Stimulated activated CD8-positive, alpha-beta memory T cell treated with anti-CD3 and anti-CD28 coated beads, Interleukin-7, amount 100 ng/mL, for 24 hours (primary cell): ENCODE results near the gene ANTXR2.
"Not testable (repeated sequence)": the region's sequence is repeated elsewhere in the genome, so short reads cannot be mapped to it uniquely, and the experiment has no call there.

Experiments
- DNase-seq: peaks from one replicate; pipeline ENCODE4 v3.0.0-alpha.2; 2020; ENCODE audit warnings: low read depth

ANTXR2 gene

DNA sequence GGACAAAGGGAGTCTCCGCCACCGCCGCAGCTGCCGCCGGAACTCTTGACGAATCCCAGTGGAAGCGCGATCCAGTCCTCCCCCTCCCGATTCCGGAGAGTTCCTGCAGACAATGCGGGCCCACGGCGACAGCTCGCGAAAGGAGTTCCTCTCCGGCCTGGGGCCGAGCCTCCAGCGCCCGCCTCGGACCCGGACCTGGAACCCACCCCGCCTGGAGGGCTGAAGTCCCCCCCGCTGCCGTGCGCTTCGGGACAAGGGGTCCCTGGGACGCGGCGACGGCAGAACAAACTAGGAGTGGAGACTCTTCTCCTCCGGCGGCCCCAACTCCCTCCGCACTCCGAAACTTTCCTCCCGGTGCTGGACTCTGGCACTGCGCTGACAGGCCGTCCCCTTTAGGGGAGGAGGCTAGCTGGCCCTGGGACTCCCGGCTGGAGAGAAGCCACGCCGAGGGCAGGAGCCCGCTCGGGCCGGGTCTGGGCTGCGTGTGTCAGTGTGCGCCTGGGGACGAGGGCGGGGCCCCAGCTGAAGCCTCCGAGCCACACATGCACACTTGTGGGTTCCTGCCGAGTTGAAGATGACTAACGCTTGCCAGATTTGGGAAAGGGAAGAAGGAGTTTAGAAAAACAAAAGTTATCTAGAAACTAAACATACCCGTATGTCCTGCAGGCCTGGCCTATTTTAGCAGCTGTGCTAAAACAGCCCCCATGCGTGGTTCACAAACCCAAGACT is at the start of gene ANTXR2:
ANTXR2 (minus strand) TSS at position 486 of the 729 bp plus-strand sequence. CDS start 669 bp downstream, outside the sequence.
- DNase-seq, result peak; percentile 41

DNA sequence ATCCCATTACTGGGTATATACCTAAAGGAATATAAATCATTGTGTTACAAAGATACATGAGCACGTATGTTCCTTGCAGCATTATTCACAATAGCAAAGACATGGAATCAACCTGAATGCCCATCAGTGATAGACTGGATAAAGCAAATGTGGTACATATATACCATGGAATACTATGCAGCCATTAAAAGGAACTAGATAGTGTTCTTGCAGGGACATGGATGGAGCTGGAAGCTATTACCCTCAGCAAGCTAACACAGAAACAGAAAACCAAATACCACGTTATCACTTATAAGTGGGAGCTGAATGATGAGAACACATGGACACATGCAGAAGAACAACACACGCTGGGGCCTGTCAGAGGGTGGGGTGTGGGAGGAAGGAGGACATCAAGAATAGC is 48.8 kb upstream of the ANTXR2 start:
- DNase-seq, result not testable (repeated sequence)

DNA sequence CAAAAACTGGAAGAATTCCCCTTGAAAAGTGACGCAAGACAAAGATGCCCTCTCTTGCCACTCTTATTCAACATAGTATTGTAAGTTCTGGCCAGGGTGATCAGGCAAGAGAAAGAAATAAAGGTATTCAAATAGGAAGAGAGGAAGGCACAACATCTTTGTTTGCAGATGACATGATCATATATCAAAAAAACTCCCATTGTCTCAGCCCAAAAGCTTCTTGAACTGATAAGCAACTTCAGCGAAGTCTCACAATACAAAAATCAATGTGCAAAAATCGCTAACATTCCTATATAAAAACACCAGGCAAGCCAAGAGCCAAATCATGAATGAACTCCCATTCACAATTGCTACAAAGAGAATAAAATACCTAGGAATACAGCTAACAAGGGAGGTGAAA is 46.6 kb upstream of the ANTXR2 start:
- not testable (repeated sequence) for DNase-seq

DNA sequence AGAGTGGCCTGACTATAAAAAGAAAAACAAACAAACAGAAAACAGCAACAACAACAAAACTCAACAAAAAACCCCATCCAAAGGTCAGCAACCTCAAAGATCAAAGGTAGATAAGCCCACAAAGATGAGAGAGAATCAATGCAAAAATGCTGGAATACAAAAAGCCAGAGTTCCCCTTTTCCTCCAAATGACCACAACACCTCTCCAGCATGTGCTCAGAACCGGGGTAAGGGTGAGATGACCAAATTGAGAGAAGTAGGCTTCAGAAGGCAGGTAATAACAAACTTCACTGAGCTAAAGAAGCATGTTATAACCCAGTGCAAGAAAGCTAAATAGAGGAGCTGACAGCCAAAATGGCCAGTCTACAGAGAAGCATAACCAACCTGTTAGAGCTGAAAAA is 43.5 kb upstream of the ANTXR2 start:
- no peak for DNase-seq

DNA sequence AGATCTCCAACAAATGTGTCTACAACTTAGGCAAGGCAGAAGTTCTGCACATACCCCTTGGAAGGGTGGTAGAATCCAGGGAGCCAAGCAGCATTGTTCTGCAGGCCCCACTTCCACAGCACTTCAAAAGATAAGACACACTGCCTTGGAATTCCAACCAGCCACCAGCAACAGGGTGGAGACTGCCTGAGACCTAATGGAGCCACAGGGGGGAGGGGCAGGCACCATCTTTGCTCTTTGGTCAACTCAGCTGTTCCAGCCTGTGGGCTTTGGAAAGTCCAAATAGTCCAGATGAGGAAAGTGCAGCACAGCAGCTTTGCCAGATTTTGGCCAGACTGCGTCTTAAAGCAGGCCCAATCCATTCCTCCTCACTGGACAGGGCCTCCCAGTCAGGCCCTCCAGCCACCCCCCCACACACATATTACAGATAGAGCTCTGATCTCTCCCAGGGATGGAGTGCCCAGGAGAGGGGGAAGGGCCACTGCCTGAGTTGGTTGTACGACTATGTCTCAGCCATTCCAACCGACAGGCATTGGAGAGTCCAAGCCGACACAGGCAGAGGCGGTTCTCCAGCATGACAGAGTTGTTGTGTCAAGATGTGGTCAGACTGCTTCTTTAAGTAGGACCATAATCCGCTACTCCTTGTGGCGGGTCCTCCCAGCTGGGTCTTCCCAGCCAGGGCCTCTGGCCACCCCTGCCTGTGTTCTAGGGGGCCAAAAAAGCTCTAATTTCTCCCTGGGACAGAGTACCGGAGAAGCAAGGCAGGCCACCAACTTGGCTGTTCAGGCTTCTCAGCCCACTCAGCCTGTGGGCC is 42.5 kb upstream of the ANTXR2 start:
- DNase-seq, result no peak

DNA sequence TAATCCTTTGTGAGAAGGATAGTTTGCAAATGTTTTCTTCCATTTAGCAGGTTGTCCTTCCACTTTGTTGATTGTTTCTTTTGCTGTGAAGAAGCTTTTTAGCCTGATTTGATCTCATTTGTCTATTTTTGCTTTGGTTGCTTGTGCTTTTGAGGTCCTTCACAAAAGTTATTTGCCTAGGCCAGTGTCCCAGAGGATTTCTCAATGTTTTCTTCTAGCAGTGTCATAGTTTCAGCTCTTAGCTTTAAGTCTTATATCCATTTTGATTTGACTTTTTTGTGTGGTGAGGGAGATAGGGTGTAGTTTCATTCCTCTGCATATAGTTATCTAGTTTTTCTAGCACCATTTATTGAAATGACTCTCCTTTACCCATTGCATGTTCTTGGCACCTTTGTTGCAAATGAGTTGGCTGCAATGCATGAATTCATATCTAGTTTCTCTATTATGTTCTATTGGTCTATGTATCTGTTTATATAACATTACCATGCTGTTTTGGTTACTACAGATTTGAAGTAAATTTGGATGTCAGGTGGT is 41.8 kb upstream of the ANTXR2 start:
- DNase-seq, result no peak

DNA sequence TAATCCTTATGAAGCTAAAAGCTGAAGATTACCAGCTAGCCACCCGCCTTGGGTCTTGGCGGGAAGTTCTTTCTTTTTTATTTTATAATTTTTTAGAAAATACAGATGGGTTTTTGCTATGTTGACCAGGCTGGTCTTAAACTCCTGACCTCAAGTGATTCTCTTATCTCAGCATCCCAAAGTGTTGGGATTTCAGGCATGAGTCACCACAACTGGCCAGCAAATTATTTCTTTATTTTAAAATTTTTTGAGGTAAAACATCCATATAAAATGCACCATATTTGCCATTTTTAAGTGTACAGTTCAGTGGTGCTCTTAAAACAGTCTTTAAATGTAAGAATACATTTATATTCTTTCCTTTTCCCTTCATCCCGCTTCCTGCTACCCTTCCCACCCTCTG is 40.6 kb upstream of the ANTXR2 start:
- DNase-seq, result no peak

DNA sequence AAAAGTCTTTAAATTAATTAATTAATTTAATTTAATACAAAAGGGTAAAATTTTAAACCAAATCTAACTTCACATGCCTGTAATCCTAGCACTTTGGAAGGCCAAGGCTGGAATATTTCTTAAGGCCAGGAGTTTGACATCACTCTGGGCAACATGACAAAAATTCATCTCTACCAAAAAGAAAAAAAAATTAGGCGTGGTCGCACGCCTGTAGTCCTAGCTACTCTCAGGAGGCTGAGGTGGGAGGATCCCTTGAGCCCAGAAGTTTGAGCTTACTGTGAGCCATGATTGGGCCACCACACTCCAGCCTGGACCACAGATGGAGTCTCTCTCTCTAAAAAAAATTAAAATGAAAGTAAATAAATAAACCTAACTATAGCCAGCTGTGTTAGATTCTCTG is 39.2 kb upstream of the ANTXR2 start:
- DNase-seq, result no peak

DNA sequence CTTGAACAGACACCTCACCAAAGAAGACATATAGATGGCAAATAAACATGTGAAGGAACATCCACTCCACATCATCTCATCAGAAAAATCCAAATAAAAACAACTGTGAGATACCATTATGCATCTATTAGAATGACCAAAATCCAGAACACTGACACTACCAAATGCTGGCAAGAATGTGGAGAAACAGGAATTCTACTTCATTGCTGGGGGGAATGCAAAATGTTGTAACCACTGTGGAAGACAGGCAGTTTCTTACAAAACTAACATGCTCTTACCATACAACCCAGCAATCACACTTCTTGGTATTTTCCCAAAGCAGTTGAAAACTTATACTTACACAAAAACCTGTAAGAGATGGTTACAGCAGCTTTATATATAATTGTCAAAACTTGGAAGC is 38.2 kb upstream of the ANTXR2 start:
- DNase-seq, result no peak

DNA sequence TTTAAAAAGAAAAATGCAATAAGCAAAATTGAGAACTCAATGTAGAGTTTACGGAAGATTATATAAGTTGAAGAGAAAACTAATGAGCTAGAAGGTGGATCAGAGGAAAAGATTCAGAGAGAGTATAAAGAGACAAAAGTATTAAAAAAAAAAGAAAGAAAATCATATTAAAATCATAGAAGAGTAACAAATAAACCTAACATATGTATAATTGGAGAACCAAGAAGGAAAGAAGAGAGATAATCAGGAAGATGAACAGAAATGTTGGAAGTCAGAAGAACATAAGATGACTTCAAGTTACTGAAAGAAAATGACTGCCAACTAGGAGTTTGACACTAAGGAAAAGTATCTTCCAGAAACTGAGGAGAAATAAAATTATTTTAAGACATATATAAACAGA is 34.3 kb upstream of the ANTXR2 start:
- DNase-seq, result no peak

DNA sequence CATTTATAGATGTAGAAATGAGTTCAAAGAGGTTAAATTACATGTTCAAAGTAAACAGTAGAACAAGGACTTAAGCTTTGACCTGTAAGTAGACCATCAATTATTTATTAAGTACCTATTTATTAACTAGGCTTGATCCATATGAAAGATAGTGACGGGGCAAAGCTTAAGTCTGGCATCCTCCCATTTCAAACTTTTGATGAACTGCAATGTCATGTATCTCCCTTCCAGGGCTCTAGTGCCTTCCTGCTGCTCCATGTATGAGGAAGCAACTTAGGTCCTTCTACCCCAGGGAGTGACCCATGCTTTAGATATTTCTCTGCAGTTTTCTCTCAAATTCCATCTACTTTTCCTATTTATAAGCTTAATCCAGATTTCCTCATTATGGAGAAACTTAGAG is 31.9 kb upstream of the ANTXR2 start:
- DNase-seq, result no peak

DNA sequence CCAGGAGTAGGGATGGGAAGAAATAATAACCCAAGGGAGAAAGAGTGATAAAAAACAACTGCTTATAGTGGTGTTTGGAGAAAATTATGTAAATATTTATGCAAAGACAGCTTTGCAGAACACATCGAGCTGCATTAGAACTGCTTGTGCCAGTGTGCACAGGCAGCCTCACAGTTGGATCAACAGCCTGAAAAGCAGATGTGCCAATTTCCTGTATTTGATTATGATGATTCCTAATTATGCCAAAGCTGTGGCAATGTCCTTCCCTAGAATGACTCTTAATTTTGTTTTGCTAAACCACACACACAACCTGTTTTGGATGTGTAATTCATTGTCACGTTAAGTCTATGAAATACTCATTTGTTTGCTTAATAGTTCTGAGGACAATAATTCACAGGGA is 30.6 kb upstream of the ANTXR2 start:
- no peak for DNase-seq

DNA sequence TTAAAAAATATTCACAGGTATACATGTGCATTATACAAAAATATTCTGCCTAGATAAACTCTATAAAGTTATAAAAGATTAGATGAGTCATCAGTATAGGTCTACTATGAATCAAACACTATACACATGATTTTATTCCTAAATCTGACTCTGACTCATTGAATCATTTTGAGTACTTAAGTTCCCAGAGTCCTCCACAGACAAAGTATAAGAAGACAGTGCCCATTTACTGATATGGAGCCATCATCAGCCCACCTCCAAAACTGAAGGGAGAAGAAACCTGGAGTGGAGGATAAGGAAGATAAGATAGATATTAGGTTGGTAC is 28.7 kb upstream of the ANTXR2 start:
- DNase-seq, result no peak

DNA sequence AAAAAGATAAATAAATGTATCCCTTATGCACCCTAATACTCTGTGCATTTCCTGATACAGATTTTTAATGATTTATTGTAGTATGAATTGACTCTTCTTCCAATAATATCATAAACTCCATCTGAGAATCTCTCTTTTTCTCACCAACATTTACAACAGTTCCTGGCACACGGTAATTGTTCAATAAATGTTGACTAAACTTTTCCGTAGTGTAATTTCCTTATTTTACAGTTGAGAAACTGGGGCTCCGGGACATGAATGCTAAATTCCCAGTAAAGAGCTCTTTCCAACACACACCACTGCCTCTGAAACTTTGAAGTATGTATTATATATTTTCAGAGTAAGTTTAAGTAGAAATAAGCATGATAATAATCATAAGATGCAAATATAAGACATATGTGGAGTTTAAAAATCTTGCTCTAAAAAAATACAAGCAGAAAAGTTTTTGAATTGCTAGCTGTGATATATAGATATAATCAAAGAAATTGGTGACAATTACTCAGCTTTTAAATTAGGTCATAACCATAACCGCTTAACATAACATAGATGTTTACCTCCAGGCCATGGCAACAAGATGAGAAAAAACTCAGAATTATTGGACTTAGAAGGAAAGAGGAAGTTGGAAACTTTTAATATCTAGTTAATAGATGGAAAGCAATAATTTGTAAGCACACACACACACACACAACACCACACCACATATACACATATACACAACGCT is 28.2 kb upstream of the ANTXR2 start:
- DNase-seq, result no peak

DNA sequence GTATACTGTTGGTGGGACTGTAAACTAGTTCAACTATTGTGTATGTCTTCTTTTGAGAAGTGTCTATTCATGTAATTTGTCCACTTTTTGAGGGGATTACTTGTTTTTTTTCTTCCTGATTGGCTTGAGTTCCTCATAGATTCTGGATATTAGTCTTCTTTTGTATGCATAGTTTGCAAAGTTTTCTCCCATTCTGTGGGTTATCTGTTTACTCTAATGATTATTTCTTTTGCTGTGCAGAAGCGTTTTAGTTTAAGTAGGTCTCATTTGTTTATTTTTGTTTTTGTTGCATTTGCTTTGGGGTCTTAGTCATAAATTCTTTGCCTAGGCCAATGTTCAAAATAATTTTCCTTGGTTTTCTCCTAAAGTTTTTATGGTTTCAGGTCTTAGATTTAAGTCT is 26.6 kb upstream of the ANTXR2 start:
- no peak for DNase-seq

DNA sequence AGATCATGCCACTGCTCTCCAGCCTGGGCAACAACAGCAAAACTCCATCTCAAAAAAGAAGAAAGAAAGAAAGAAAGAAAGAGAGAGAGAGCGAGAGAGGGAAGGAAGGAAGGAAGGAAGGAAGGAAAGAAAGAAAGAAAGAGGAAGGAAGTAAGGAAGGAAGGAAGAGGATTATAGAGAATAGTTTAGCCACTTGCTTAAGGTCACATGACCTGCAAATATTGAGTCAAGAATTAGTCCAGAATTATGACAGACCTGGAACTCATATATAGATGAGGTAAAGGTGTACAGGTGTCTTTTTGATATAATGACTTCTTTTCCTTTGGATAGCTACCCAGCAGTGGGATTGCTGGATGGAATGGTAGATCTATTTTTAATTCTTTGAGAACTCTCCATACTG is 25.6 kb upstream of the ANTXR2 start:
- DNase-seq, result no peak

DNA sequence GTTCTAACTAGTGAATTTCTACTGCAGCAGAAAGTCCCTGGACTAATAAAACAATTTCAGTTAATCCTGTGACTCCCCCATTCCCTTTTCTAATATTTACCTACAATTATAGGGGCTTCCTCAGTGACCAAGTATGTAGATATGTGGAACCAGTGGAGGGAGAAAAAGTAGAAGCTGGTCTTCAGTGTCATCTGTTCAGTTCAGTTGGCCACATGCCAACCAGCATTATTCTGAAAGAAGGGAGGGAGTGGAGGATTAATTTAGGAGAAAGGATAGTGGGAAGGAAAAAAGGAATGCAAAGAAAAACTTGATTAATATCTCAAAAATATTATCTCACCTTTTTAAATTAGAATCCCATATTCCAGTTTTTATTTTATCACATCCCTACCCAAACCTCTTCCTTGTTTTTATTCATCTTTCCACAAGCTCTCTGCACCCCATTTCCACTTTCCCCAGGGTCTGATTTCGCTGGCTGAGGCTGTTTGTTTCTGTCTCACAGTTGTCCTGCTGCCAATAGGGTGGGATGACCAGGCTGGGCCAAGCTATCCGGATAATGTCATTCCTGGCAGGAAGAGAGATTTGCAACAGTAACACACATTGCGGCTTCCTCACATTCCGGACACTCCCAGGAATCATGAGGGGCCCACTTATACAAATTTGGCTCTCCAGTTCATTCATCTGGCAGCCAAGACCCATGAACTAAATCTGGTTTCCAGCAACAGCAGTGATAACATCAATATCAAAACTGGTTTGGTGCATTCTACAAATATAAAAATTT is 24.6 kb upstream of the ANTXR2 start:
- no peak for DNase-seq

DNA sequence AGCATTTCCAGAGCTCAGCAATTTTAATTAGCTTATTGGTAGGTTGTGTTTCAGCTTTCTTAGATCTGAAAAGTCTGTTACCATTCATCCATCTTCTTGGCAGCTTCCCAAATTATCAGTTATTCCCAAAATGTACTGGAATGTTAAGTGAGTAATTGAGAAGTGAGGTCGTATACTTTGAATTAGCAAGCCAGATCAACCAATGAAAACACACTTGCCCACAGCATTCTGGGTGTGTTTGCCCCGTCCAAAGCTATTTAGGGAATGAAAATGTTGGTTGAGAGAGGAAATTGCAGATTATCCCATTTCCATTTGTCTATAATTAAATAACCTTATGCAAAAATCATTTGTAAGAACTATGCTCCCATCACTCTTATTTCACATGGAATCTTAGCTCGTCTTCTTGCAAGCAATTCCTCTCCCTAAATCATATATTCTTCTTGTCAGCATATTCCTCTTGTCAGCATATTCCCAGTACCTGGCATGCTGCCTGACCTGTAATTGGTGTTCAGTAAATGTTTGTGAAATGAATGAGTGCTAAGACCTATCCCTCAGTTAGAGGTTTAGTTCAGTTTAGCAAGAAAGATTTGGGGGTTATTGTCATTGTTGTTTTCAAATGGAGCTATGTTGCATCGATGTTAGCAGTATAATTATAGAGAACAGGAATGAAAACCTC is 23.3 kb upstream of the ANTXR2 start:
- no peak for DNase-seq

DNA sequence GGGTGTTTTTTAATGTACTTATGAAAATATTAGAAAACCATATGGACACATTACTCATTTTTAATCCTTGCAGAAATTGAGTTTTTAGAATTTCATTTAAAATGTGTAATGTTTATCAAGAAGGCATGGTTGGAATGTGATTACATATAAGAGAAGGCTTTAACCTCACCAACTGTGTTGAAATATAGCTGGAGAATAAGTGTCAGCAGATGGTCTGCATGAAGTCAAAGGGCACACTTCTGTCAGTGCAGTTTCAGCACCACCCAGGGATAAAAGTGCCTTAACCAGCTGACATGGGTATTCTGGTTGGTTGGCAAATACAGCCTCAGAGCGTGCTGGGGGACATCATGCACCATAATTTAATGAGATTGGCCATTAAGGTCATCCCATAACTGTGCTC is 21.2 kb upstream of the ANTXR2 start:
- no peak for DNase-seq

DNA sequence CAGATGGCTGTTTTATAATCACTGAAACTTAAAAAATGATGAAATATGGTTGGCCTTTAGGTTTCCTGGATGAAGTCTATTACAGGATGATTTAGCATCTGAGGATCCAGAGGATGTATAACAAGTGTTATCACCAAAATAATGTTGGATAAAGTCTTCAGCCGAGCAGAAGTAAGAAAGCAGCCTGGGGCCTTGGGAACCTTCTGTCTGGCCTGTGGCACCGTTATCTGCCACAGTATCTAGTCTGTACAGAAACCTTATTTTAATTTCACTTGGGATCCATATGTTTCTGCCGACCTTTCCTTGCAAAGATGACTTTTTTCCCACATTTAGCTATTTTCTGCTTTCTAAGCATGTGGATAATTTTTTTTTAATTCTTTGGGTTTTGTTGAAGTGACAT is 20.5 kb upstream of the ANTXR2 start:
- DNase-seq, result no peak

DNA sequence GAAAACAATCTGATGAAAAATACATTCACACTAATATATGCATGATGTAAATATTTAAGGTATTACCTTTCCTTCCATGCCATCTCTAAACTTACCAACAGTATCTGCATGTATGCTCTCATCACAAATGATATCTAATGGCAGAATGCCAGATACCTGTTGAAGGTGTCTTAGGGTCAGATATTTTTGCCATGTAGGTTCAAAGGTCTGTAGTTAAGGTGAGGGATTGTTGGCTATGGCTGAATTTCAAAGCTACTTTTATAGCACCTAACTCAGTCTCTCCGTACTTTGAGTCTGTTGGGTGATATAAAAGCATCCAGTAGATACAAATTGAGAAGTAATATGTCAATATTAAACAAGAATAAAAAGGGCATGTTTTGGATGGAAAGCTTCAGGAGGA is 19.8 kb upstream of the ANTXR2 start:
- no peak for DNase-seq

DNA sequence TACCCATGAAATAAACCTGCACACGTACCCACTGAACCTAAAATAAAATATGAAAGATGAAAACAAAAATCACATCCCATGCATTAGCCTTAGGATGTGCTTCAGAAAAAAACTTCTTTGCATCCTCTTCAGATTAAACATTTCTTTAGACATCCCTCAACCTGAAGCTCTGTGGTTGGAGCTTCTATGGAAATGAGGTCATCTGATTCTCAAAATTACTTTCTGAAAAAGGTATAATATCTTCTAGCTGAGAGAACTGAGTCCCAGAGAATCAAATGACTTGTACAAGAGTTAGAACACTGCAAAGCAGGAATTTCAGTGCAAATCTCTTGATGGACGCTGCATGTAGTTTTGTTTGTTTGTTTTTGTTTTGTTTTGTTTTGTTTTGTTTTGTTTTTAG is 19.1 kb upstream of the ANTXR2 start:
- no peak for DNase-seq
